MM.1S (cell line): Measurements from ENCODE around the gene SHFL.

ENCODE experiments used
- EZH2 ChIP-seq: fragments of 300-600 bp; sonication (generic); optimal IDR thresholded peaks from 2 replicates; pipeline ENCODE3; 2017; ENCODE audit warnings: low read depth, mild to moderate bottlenecking, antibody characterized with exemption, low read length, mixed read lengths
- EZH2phosphoT487 ChIP-seq: fragments of 300-600 bp; sonication (generic); IDR thresholded peaks from 2 replicates; pipeline ENCODE4 v1.6.1; 2018; ENCODE audit warnings: antibody characterized with exemption, low read length
- TF ChIP-seq, protein P1 (sequence below): fragments of 300-600 bp; sonication (generic); IDR thresholded peaks from 2 replicates; pipeline ENCODE4 v1.5.1; 2016; ENCODE audit warnings: antibody characterized with exemption, low read length, mixed read lengths

DNA sequence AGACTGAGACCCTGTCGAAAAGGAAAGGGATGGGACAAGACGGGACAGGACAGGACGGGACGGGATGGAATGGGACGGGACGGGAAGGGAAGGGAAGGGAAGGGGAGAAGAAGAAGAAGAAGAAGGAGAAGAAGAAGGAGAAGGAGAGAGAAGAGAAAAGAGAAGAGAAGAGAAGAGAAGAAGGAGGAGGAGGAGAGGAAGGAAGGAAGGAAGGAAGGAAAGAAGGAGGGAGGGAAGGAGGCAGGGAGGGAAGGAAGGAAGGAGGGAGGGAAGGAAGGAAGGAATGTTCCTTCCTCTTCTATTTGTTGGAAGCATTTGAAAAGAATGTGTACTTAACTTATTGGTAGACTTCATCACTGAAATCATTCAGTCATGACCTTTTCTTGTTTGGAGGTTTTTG, 9.6 kb upstream of the SHFL start:
- TF ChIP-seq, protein P1, sequence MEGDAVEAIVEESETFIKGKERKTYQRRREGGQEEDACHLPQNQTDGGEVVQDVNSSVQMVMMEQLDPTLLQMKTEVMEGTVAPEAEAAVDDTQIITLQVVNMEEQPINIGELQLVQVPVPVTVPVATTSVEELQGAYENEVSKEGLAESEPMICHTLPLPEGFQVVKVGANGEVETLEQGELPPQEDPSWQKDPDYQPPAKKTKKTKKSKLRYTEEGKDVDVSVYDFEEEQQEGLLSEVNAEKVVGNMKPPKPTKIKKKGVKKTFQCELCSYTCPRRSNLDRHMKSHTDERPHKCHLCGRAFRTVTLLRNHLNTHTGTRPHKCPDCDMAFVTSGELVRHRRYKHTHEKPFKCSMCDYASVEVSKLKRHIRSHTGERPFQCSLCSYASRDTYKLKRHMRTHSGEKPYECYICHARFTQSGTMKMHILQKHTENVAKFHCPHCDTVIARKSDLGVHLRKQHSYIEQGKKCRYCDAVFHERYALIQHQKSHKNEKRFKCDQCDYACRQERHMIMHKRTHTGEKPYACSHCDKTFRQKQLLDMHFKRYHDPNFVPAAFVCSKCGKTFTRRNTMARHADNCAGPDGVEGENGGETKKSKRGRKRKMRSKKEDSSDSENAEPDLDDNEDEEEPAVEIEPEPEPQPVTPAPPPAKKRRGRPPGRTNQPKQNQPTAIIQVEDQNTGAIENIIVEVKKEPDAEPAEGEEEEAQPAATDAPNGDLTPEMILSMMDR: no peak
- no peak for TF ChIP-seq EZH2phosphoT487
- TF ChIP-seq EZH2: no peak
